Endothelial cell of umbilical vein (primary cell): ENCODE measurements around the gene WNT2. TPM values are rescaled to one million over a fixed set of nuclear protein-coding genes. Genes with fewer than 3 reads are reported as not detected.

ENCODE experiments used
- BruUV-seq: library from RNA; stranded (reverse); fragments of 400-500 nt; replicated peaks from 2 replicates; lab custom pipeline; 2021; lab: Mats Ljungman, UMichigan
- CTCF ChIA-PET: fragments of 300-600, 350-600 bp; sonication (Branson Sonifier 250); formaldehyde crosslinking; loops from one replicate; lab custom pipeline; 2021; ENCODE audit warnings: antibody characterized with exemption, inconsistent platforms; lab: Charles Lee
- POLR2A ChIA-PET: fragments of 300-600, 350-600 bp; sonication (Branson Sonifier 250); formaldehyde crosslinking; loops from one replicate; lab custom pipeline; 2021; ENCODE audit warnings: antibody characterized with exemption, inconsistent platforms; lab: Charles Lee
- DNase-seq: peaks from one replicate; pipeline ENCODE4 v3.0.0-alpha.2; 2011; ENCODE audit warnings: low read depth, low spot score
- FAIRE-seq: peaks from 2 replicates; lab custom pipeline; 2011; peaks lifted over from hg19 to GRCh38; lab: Jason Lieb, UNC
- H2AFZ ChIP-seq: 2 replicates; pipeline ENCODE4 v1.6.0; 2012; ENCODE audit warnings: low read depth, low read length, control low read depth, inconsistent platforms
- H3K27ac ChIP-seq: 2 replicates; pipeline ENCODE4 v1.5.1; 2011; ENCODE audit warnings: low read depth, mild to moderate bottlenecking, control low read depth, low read length, moderate library complexity; ENCODE audit not compliant: insufficient read depth
- H3K27me3 ChIP-seq, 2 experiments: 2 replicates each; pipeline versions ENCODE4 v1.6.0 to v1.6.1; 2011; ENCODE audit warnings: low read length in 2 of 2, mixed read lengths in 1 of 2; ENCODE audit not compliant: control insufficient read depth in 2 of 2, insufficient read depth in 2 of 2
- H3K36me3 ChIP-seq, 2 experiments: 2 replicates in 1 of 2; 3 replicates in 1 of 2; pipeline ENCODE4 v1.5.1; 2011; ENCODE audit warnings: low read length in 2 of 2, mild to moderate bottlenecking in 1 of 2, moderate library complexity in 1 of 2; ENCODE audit not compliant: control insufficient read depth in 2 of 2, insufficient read depth in 2 of 2; ENCODE audit errors: extremely low read depth in 1 of 2
- H3K4me1 ChIP-seq: 3 replicates; pipeline ENCODE4 v1.5.1; 2011; ENCODE audit warnings: mild to moderate bottlenecking, low read length; ENCODE audit not compliant: control insufficient read depth, insufficient read depth; ENCODE audit errors: extremely low read depth
- H3K4me2 ChIP-seq: 2 replicates; pipeline ENCODE4 v1.6.1; 2011; ENCODE audit warnings: low read length, control low read depth, mixed read lengths; ENCODE audit not compliant: insufficient read depth
- H3K4me3 ChIP-seq, 3 experiments: fragments of 200-600 bp in 1 of 3; sonication (generic), shearing (Covaris generic) in 1 of 3; replicated peaks in 1 of 3; 2 replicates each; pipeline ENCODE4 v1.5.1; 2011 to 2016; ENCODE audit warnings: control low read depth in 3 of 3, low read length in 3 of 3, mild to moderate bottlenecking in 2 of 3, inconsistent platforms in 1 of 3, low read depth in 1 of 3, moderate library complexity in 1 of 3; ENCODE audit not compliant: insufficient read depth in 1 of 3
- H3K79me2 ChIP-seq: 2 replicates; pipeline ENCODE4 v1.6.0; 2012; ENCODE audit warnings: low read length, inconsistent platforms; ENCODE audit not compliant: control insufficient read depth, insufficient read depth
- H3K9ac ChIP-seq: replicated peaks from 2 replicates; pipeline ENCODE3; 2011; ENCODE audit warnings: low read length, control low read depth; ENCODE audit not compliant: insufficient read depth; ENCODE audit errors: extremely low read depth
- H3K9me1 ChIP-seq: replicated peaks from 3 replicates; pipeline ENCODE4 v1.6.0; 2011; ENCODE audit warnings: mild to moderate bottlenecking, low read length; ENCODE audit not compliant: control insufficient read depth, insufficient read depth; ENCODE audit errors: extremely low read depth
- H3K9me3 ChIP-seq: replicated peaks from 2 replicates; pipeline ENCODE4 v1.5.1; 2012; ENCODE audit warnings: low read length, inconsistent platforms; ENCODE audit not compliant: control insufficient read depth, insufficient read depth
- H4K20me1 ChIP-seq: replicated peaks from 2 replicates; pipeline ENCODE3; 2011; ENCODE audit warnings: mild to moderate bottlenecking, low read length; ENCODE audit not compliant: control insufficient read depth, insufficient read depth; ENCODE audit errors: extremely low read depth
- CTCF ChIP-seq, 2 donors: IDR thresholded peaks; 1 replicate in 1 of 2; 2 replicates in 1 of 2; pipeline ENCODE4 v1.5.1; 2011; ENCODE audit warnings: low read length in 2 of 2, mild to moderate bottlenecking in 2 of 2, moderate library complexity in 2 of 2, control low read depth in 1 of 2, inconsistent platforms in 1 of 2, low read depth in 1 of 2; ENCODE audit not compliant: insufficient read depth in 1 of 2; ENCODE audit errors: extremely low read depth in 1 of 2
- EZH2 ChIP-seq: IDR thresholded peaks from 2 replicates; pipeline ENCODE4 v1.6.1; 2012; ENCODE audit warnings: borderline replicate concordance, low read depth, mild to moderate bottlenecking, moderate library complexity, low read length, inconsistent platforms; ENCODE audit not compliant: severe bottlenecking
- FOS ChIP-seq: IDR thresholded peaks from 2 replicates; pipeline ENCODE4 v1.6.1; 2011; ENCODE audit warnings: mild to moderate bottlenecking, low read length, moderate library complexity, borderline replicate concordance; ENCODE audit not compliant: insufficient read depth
- GATA2 ChIP-seq: IDR thresholded peaks from 2 replicates; pipeline ENCODE4 v1.7.0; 2011; ENCODE audit warnings: low read depth, mild to moderate bottlenecking, moderate library complexity, mixed read lengths, low read length; ENCODE audit not compliant: insufficient read length, insufficient read depth
- JUN ChIP-seq: IDR thresholded peaks from 2 replicates; pipeline ENCODE4 v1.6.1; 2011; ENCODE audit warnings: borderline replicate concordance, low read depth; ENCODE audit not compliant: insufficient read length, insufficient read depth
- MYC ChIP-seq: IDR thresholded peaks from one replicate; pipeline ENCODE4 v1.6.1; 2011; ENCODE audit warnings: mild to moderate bottlenecking, low read depth, low read length
- POLR2A ChIP-seq: IDR thresholded peaks from 2 replicates; pipeline ENCODE4 v1.6.1; 2012; ENCODE audit warnings: low read depth, mild to moderate bottlenecking, control low read depth, low read length
- POLR2AphosphoS5 ChIP-seq: IDR thresholded peaks from 2 replicates; pipeline ENCODE4 v1.6.1; 2012; ENCODE audit warnings: low read depth, mild to moderate bottlenecking, control low read depth, low read length, moderate library complexity; ENCODE audit not compliant: insufficient read depth
- dilution Hi-C: fragments of 300-500 bp; cut with MboI; formaldehyde crosslinking; loops from one replicate; pipeline ENCODE4 v1.15.0; 2019; ENCODE audit warnings: low sequenced_read_pairs; ENCODE audit not compliant: extremely low pct_ligation_motif_present
- intact Hi-C: fragments of 100-400 bp; cut with micrococcal nuclease; formaldehyde crosslinking; loops from one replicate; pipeline ENCODE4 v1.10.0; 2022
- polyA plus RNA-seq, 4 experiments: library from polyadenylated mRNA; depleted of rRNA in 3 of 4; stranded (reverse) in 3 of 4; unstranded in 1 of 4; fragments of >200 nt; gene quantifications; 2 replicates each; pipeline versions ENCODE4 v1.2.1 to v1.2.3, GENCODE V29; 2011 to 2012; ENCODE audit warnings: missing spikeins in 1 of 4
- total RNA-seq: library from RNA; stranded (reverse); gene quantifications from 2 replicates; pipeline ENCODE4 v1.2.3, GENCODE V29; 2021
- TF ChIP-seq, protein P1 (sequence below): IDR thresholded peaks from 2 replicates; pipeline ENCODE4 v1.6.1; 2011; ENCODE audit not compliant: insufficient read depth, insufficient read length

The WNT2 gene
- total and polyA plus RNA-seq, 2 donors (not counting 3 experiments of a cell fraction or from before 2014, with no cell fraction given) = not detected

DNA sequence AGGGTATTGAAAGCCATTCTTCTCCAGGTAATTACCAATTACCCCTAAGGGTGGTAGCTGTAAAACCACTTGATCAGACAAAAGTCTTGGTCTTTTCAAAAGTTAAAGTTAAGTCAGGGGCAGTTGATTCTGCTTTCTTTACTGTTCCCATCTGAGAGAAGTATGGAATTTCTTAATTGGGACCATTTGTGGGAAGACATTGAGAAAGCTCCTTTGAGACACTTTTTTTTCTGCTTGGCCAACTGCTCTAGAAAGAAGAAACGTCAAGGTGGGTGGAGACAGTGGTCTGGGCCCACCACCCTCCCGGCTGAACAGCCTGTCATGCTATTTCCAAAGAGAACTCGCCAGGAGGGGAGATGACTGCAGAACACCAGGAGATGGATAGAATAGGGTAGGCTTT, 45.3 kb downstream of the WNT2 start:
- BruUV-seq = no TSS peak
- no peak overlapping the region for H3K9ac ChIP-seq
- H3K9me1 ChIP-seq = no peaks in the 10 kb centered on the region
- H3K27me3 ChIP-seq = peaks cover 0 to 3% of the 10 kb centered on the region in 2 experiments
- TF ChIP-seq EZH2 (no peak), CTCF (IDR thresholded peaks at IDR 0.05; ENCODE audit: extremely low read depth in 1 of 2, insufficient read depth in 1 of 2, low read depth in 1 of 2, low read length in 2 of 2) (no peak), GATA2 (no peak), POLR2A (no peak), FOS (no peak), JUN (no peak), MYC (no peak), POLR2AphosphoS5 (no peak)
- TF ChIP-seq, protein P1, sequence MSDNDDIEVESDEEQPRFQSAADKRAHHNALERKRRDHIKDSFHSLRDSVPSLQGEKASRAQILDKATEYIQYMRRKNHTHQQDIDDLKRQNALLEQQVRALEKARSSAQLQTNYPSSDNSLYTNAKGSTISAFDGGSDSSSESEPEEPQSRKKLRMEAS = no peak
- ChIA-PET CTCF (no interaction called here), POLR2A (no interaction called here)
- H4K20me1 ChIP-seq = no peaks in the 10 kb centered on the region
- DNase-seq (no peak), FAIRE-seq (no peak)
- H3K79me2 ChIP-seq = no peaks in the 10 kb centered on the region
- no peak overlapping the region for H3K27ac ChIP-seq
- H2AFZ ChIP-seq = no peak overlapping the region
- H3K4me1 ChIP-seq = no peaks in the 10 kb centered on the region
- dilution Hi-C loops = no loop called here
- intact Hi-C loops = no loop called here
- no peak overlapping the region for H3K4me2 ChIP-seq
- no peaks in the 10 kb centered on the region for H3K36me3 ChIP-seq
- no peaks in the 10 kb centered on the region for H3K9me3 ChIP-seq
- no peak overlapping the region for H3K4me3 ChIP-seq
